Fibroblast of upper back skin (primary cell): Measurements from ENCODE around the gene SCUBE3.

Source experiments
- DNase-seq: peaks from one replicate; pipeline ENCODE4 v3.0.0-alpha.2; 2013

Gene SCUBE3

GRCh38 chr6:35242486-35242885, 28.7 kb downstream of the SCUBE3 start:
- DNase-seq: no peak

- no peak for DNase-seq
Measured at GRCh38 chr6:35242906-35243305, 29.1 kb downstream of the SCUBE3 start.

DNA sequence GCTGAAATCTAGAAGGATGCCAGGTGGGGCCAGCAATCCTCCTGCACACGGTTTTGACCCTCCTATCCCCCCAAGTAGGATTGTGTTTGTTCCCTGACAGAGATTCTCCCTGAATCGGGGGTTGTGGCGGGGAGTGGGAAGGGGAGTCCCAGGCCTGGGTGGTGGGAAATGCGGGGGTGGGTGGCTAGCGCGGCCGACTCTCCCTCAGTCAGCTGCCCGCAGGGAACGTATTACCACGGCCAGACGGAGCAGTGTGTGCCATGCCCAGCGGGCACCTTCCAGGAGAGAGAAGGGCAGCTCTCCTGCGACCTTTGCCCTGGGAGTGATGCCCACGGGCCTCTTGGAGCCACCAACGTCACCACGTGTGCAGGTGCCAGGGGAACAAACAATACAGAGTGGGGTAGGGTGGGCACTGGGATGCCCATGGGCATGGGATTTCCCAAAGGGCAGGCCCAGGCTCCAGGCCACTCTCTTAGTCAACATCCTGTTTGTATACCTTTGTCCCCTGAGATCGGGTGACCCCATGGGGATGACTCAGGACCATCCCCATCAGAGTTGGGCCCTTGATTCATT, 29.7 kb downstream of the SCUBE3 start:
- no peak for DNase-seq

GRCh38 chr6:35244551-35244950, 30.8 kb downstream of the SCUBE3 start:
- no peak for DNase-seq

DNA sequence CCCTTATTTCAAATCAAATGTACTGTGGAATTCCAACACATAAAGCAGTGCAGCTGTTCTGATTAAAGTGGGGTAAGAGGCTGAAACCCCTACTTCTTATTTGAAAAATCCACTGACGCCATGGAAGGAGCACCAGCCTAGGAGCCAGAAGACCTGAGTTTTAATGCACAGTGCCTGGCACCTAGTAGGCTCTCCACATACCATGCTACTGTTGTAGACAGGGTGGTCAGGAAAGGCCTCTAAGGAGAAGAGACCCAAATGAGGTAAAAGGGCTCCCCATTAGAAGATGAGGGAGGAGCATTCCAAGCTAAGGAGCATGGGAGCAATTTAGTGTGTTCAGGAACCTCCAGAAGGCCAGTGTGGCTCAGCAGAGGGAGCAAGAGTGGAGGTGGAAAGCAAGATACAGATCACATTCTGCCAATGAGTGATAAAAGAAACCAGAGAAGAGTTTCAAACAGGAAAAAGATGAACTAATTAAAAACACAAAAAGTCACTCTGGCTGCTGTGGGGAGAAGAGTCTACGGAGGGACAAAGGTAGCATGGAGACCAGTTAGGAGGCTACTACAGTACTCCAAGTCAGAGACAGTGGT, 34.0 kb downstream of the SCUBE3 start:
- DNase-seq: no peak

- peak; percentile 18 for DNase-seq
Measured at GRCh38 chr6:35248300-35248699, 34.5 kb downstream of the SCUBE3 start.

- DNase-seq: no peak
Measured at GRCh38 chr6:35248965-35249364, 35.2 kb downstream of the SCUBE3 start.

DNA sequence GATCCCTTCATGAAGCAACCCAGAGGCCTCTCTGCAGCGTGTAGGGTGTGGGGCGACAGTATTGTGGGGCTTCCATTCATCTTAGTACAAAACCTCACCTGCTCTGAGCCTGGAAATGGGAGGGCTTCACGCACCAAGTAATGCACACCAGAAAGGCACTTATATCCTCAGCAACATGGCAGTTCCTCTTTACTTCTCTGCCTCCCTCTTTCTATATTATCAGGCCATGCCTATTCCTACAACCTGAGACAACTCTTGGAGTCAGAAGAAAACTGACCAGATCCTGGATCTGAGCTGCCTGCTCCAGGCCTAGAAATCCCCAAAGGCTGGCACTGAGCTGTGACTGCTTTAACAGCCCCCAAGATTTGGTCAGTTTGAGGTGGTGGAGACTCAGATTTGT, 38.2 kb downstream of the SCUBE3 start:
- no peak for DNase-seq

DNA sequence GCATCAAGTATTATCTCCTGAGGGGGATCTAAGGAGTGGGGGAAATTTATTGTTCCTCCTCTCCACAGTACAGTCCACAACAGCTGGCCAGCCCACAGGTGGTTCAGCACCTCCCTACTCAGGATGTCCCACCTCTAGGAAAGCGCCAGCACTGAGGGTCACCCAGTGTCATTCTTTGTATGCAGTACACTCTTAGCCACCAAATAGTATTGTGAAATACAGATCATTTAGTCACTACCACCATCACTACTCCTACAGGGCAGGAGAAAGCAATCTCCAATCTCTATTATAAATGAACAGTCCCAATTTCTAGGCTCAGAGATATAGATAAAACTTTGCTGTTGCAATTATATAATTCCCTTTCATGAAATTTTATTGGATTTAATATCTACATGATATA, 39.5 kb downstream of the SCUBE3 start:
- no peak for DNase-seq

GRCh38 chr6:35258336-35258735, 44.6 kb downstream of the SCUBE3 start:
- no peak for DNase-seq

GRCh38 chr6:35258858-35259193, 45.1 kb downstream of the SCUBE3 start:
- no peak for DNase-seq

DNA sequence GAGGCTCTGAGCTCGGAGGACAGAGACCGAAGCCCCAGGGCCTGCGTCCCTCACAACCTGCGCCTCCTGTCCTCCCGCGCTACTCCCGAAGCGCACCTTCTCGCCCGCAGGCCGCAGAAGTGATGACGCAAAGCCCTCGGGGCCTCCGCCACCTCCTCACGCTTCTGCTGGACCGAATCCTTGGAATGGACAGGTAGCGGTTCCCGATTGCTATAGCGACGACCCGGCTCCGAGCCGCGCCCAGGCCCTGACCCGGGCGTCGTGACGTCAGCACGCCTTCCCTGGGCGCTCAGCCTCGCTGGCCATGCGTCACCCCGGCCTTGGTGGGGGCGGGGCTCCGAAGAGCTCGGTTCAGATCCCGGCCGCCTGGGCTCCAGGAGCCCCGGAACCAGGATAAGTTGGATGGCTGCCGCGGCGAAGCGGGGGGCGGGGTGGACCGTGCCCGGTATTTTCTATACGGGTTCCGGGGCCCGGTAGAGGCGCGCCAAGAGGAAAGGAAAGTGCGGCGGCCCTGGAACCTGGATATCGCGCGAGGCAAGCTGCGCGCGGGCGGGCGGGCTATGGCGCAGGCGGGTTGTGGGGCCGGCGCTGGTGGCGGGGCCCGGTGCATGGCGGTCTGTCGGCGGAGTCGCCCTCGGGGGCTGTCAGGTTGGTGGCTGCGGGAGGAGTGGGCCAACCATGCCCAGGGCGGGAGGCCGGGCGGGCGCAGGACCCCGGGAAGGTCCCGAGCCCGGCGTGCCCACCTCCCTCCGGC, 45.6 kb downstream of the SCUBE3 start, which contains the start of gene ZNF76:
Gene ZNF76, plus strand, starts transcription at position 542 of the 754 bp plus-strand sequence. CDS start 21,417 bp downstream, outside the sequence.
- peak; percentile 96 for DNase-seq

DNA sequence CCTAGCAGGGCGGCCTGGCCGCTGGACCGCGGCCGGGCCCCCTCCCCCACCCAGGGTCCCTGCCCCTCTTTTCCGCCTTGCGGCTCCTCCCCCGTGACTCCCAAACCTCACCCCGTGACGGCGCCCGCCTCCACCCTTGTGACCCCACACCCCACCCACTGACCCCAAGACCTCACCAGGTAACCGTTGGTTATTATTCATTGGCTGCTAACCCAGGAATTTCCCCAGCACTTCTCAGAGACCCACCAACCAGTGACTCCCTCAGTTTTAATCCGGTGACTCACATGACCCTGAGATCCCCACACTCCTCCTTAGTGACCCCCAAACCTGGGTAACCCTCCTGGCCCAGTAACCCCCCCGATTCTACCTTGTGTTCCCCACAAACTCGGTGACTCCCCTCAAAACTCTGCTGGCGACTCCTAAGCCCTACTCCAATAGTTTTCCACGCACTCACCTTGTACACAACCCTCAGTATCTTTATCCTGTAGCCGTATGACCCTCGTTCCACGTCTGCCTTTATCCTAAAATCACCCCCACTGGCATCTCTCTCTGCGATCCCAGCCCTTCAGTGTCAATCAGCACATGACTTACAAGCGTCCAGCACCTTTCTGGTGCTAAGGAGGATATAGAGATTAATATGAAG, 46.3 kb downstream of the SCUBE3 start:
- peak; percentile 41 for DNase-seq

- DNase-seq: no peak
Measured at GRCh38 chr6:35260591-35261570, 47.1 kb downstream of the SCUBE3 start.

GRCh38 chr6:35262596-35262995, 48.8 kb downstream of the SCUBE3 start:
- DNase-seq: peak; percentile 30

DNA sequence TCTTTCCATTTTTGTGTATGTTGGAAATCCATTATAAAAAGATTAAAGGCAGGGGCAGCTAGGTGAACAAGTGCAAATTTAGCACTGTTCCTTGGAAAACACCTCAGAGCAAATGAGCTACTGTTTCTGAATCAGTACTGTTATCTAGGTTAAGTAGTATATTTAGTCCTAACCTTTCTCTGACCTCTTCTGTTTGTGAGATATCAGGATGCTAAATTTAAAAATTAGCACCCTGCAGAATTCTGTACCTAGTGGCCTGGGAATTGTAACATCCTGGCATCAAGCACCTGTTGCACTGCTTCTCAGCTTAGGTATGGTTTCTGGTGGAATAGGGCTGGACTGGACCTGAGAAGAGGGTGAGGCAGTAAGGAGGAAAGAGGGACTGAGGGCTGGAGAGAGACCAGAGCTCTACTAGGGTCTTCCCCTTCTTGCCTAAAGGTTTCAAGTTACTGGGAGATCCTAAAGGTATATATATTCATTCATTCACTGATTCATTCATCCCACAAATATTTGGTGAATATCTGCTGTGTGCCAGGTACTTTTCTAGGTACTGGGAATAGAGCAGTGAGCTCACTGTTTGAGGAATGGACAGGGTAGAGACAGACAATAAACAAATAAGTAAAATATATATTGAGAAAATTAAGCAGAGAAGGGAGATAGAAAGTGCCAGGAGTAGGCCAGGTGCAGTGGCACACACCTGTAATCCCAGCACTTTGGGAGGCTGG, 51.0 kb downstream of the SCUBE3 start:
- no peak for DNase-seq

DNA sequence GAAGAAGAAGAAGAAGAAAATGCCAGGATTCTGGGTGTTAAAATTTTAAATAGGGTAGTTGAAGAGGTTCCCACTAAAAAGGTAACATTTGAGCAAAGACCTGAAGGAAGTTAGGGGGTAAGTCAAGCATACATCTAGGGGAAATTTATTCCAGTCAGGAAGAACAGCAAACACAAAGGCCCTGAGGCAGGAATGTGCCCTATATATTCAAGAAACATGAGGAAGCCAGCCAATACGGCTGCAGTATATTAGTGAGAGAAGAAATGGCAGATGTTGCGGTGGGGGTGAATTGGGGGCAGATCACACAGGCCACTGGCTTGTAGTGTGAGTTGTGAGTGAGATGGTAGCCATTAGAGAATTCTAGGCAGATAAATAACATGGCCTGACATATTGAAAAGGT, 51.8 kb downstream of the SCUBE3 start:
- no peak for DNase-seq

- no peak for DNase-seq
Measured at GRCh38 chr6:35267446-35267845, 53.7 kb downstream of the SCUBE3 start.

DNA sequence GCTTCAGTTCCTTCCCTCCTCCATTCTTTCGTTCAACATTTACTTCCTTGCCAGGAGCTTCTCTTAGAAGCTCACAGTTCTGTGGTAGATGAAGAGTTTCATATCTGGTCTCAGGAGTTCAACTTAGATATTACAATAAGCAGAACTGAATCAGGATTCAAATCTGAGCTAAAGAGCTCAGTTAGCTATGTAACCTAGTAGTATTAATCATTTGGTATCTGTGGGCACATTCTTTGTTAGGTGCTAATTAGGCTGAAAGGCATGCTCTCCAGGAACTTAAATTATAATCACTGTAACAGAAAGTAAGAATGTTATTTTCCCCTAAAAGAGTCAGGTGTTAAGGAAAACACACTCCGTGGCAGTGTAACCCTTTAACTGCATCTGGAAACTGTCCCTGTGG, 54.1 kb downstream of the SCUBE3 start:
- DNase-seq: no peak

- DNase-seq: no peak
Measured at GRCh38 chr6:35272005-35272404, 58.2 kb downstream of the SCUBE3 start.

DNA sequence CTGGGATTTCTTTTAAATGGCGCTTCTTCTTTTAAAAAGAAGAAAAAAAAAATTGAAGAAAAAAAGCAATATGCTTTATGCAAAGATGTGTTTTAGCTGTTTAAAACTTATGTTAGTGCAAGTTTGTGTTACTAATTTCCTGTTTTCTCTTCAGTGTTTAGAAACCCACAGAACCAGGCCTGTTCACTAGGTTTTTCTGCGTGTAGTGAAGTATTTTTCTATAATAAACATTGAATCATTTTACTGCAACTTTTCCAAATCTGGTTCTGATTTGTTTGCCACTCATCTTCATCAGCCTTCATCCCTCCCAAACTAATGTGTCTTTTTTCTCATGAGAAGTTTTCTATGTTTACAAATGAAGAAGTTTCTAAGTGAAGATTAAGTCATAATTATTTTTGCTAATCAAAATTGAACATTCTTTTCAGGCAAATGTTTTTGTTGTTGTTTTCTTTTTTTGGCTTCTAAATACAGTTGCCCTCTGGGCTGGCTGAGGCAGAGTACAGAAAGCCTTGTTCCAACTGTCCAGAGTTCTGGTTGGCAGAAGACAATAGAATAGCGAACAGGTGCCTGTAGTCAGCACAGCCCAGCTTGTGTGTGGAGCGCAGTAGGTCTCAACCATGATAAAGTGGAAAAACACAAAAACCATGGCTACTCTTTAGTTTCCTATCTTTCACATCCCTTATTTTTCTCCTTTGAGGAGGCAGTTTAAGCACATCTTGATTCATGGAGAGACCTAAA, 60.2 kb downstream of the SCUBE3 start:
- no peak for DNase-seq
